Stimulated activated CD4-positive, alpha-beta T cell treated with anti-CD3 and anti-CD28 coated beads, Interleukin-15, amount 100 ng/mL, for 24 hours (primary cell): Measurements from ENCODE around the gene EVX1.

Experiments used
- DNase-seq: peaks from one replicate; pipeline ENCODE4 v3.0.0-alpha.2; 2020

Gene EVX1

DNA sequence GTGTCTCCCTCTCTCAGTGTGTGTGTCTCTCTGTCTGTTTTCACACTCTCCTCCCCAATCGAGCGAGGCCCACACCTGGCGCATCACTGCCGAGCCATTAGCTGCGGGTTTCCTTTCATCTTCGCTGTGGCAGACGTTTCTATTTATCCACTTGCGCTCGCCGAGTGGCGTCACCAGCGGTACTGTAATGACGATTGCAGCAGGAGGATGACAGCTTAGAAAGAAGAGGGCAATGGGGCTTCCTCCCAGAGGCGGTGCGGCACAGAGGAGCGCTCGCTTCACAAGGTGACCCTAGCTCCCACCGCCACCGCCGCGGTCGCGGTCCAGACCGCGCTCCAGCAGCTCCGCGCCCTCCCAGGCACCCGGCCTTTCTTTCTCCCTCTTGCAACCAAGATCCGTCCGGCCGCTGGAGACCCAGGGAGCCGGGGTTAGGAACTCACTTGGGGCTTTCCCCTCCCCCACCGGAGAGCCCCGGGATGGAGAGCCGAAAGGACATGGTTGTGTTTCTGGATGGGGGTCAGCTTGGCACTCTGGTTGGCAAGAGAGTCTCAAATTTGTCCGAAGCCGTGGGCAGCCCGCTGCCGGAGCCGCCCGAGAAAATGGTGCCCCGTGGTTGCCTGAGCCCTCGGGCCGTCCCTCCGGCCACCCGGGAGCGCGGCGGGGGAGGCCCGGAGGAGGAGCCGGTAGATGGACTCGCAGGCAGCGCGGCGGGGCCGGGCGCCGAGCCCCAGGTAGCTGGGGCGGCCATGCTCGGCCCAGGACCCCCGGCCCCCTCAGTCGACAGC lies at the start of gene EVX1:
EVX1 (plus strand) TSS at position 248 of the 785 bp plus-strand sequence; CDS start at position 477, 229 bp downstream.
- peak; percentile 59 for DNase-seq

DNA sequence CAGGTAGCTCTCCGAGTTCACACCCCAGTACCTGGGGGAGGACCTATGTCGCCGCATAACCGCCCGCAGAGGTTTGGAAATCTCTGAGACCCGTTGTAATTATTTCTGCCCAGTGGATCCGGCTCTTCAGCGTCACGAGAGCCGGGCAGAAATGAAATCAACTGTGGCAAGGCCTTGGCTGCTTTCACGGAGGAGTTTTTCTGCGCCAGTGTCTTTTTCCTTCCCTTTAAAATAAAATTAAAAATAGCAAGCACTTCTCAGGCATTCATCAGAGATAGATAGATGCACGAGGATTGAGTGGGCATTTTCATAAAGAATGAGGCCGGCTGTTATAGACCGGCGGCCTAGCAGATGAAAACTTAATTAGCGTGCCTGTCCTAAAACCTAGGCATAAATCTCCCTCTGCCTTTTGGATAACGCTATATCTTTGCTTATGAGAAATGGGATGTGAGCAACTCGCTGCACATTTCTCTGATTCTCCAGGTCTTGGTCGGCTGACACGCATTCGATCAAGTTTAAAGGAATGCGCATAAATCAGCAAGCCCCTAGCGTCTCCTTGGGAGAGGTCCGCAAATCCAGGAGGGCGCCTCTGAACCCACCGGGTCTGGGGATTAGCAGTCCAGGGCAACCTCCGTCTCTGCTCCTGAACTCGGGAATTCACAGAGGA lies 49.1 kb upstream of the EVX1 start:
- DNase-seq, result no peak

DNA sequence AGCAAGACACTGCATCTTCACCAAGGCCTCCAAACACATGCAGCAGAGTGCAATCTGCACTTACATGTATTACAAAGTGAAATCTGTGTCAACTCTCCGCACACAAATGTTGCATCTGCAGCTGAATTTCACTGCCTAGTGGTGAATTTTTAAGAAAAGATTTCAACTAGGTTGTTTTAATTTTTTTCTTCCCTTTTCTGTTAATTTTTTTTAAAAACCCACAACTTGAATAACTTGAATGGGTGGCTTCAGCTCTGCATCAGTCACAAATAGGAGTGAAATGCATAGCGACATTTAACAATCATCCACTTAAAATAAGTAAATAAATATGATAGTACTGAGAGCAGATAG lies 48.6 kb upstream of the EVX1 start:
- DNase-seq, result no peak

DNA sequence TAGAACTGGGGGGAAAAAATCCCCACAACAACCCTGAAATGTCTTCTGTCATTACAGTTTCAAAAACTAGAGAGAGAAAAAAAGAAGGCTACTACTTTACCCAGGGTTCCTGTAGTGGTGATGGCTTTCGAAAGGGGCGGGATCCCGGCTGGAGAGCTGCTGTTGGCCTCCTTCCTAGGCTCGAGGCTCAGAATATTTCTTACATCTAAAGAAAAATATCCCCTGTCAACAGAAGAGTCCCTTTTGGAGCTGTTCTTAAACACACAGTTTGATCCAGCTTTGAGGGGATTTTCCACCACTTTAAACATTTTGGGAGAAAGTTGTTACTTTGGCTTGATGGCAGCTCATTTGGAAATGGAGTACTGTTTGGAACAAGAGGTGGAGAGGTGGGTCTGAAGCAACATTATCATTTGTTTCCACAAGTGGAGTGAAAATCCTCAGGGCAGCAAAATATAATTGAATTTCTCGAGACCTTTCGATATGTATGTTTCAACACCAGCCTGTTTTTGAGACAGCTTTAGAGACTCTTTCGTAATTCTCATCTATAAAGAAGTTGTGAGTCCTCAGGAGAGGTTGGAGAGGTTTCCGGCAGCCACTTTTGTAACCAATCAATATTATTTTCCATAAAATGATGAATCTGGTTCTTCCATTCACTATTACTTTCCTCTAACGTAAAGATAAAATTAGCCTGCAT lies 47.8 kb upstream of the EVX1 start:
- no peak for DNase-seq

DNA sequence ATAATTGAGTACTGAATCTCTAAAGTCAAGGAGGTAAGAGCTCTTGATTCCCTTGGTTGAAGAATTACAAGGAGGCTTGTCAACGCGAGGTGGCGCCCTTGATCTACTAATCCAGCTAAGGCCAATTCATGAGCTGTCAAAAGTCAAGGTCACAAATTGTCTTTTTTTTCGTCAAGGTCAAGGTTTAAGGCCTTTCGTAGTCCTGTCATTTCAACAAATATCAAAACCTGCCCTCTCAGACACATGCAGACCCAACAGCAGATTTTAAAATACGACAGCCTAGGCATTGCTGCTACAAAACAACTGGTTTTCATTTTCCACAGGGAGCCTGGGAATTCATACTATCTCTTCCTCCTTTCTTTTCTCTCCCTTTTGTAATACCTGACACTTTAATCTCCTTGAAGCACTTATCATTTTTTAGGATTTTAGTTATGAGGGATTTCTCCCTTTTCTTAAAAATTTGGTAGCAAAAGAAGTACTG lies 46.3 kb upstream of the EVX1 start:
- DNase-seq, result peak; percentile 89

DNA sequence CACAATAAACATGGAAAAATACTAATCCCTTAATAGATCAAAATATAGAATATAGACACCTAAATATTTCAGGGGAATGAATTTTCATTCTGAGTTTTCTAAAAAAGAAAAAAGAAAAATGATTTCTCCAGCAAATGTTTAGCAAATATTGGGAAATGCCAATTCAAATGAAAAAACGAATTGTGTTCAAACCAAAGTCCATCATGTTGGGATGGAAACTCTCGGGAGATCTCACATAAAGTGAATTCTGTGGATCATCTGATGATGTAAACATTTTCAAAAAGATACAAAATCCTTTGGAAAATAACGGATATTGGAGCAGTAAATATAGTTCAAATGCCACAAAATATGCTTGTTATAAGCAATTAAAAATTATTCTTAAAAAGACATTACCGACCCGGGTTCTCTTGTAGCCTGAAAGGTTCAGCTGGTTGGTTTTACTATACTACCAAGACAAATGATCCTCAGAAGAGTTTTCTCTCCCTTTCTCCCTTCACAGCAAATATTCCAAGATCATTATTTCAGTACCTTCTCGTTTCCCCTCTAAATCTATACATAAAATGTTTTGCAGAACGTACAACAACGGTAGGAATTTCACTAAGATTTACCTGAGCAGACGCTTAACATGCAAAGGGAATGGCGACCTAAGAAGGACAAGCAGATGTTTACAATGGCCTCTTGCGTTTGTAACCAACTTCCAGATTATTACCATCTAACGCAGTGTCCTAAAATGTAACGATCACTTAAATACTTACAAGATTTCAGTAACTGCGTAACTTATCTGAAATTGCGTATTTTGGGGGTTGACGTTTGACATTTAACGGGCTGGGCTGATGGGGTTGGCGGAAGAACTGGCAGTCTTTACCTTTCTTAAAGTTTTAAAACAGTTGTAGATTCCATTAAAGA lies 45.2 kb upstream of the EVX1 start:
- DNase-seq, result no peak

DNA sequence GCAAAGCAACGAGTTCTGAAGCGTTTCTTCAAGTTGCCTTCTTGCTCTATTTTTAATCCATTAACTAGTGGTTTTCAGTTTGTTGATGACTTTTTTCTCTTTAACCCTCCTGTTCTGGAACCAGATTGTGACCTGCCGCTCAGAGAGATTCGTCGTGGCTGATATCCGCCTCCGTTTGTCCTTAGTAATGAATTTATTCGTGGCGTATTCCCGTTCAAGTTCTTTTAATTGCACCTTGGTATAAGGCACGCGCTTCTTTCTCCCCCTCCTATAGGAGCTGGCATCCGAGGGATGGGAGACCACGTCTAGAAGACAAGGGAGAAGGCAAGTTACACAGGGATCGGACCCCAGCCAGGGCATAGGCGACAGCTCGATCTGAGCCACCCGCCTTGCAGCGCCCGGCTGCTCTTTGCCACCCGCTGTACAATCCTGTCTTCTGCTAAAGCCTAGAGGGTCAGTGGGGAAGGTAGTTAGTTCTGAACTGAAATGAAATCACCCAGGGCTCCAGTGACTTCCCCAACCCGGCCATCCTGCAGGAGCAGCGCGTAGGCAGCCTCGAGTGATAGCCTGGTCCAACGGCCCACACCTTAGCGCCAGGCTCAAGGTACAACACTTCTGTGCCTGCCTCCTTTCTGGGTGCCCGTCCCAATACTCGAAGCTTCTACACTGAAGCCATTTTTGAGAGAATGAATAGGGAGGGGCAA lies 44.3 kb upstream of the EVX1 start:
- DNase-seq, result no peak

DNA sequence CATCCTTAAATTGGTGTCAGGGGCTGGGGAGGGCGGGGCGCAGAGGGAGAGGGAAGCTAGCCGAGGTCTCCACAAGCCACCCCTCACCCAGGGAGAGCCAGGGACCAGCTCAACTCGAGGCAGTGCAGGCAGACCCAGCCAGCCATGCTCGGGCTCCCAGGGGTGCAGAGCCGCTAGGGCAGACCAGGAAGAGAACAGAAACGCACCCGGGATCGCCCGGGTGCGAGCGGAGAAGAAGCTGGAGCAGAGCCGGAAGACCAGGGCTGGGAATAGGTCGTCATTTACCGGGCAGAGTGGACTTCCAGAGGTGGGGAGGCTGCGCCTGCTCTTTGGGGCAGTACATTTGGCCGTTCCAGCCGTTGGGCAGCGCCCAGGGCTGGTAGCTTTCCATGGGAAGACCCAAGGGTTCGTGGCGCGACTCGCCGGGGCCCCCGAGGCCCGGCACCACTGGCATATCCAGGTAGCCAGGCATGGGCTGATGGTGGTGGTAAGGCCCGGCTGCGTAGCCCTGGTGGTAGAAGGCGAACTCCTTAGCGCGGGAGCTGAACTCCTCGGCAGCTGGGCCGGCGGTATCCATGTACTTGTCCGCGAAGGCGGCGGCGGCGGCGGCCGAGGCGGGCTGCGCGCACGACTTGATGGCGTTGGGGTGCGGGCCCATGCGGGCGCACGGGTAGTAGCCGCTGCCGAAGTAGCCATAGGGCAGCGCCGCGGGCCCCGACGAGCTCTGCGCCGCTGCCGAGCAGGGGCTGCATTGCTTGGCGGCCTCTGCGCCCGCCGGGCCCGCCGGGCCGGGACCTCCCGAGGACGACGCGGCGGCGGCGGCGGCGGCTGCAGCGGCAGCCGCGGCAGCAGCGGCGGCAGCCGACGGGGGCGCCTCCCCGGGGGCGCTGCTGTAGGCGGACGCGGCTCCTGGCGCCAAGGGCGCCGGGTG lies 43.5 kb upstream of the EVX1 start:
- no peak for DNase-seq

DNA sequence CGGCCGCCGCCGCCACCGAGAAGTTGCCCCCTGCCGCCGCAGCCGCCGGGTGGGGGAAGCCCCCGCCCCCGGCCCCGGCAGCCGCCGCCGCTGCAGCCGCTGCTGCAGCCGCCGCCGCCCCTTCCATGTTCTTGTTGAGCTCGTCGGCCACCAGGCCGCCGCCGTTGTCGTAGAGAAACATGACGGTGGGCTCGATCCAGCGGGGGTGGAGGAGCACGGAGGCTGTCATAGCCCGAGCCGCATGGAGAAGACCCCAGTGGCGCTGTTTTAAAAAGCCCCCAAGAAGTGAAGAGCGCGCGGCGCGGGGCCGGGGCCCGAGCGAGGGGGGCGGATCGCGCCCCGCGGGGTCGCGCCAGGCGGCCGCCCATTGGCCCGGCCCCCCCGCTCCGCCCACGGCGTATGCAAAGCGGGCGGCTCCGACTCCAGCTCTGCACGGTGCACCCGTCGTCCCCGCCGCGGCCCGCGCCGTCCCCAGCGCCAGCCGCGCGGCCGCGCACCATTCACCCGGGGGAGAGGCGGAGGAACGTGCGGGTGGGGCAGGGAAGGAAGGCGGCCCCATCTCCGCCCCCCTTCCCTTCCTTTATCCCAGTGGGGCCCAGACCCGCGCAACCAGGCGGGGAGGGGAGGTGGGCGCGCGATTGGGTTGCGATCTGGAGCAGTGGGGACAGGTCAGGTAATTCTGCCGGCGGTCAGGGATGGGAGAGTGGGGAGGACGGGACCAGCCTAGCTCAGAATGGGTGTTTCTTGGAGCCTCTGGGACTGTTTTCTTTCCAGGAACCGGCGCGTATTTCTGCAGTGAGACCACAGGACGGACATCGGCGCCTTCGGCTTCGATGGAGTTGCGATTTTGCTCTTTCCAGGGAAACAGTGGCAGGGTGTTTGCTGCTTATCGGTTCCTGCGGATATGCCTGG lies 42.5 kb upstream of the EVX1 start, which contains the start of gene HOXA13:
HOXA13 (minus strand) TSS at position 243 of the 912 bp plus-strand sequence; CDS start at position 229, 14 bp downstream.
- DNase-seq, result peak; percentile 49

DNA sequence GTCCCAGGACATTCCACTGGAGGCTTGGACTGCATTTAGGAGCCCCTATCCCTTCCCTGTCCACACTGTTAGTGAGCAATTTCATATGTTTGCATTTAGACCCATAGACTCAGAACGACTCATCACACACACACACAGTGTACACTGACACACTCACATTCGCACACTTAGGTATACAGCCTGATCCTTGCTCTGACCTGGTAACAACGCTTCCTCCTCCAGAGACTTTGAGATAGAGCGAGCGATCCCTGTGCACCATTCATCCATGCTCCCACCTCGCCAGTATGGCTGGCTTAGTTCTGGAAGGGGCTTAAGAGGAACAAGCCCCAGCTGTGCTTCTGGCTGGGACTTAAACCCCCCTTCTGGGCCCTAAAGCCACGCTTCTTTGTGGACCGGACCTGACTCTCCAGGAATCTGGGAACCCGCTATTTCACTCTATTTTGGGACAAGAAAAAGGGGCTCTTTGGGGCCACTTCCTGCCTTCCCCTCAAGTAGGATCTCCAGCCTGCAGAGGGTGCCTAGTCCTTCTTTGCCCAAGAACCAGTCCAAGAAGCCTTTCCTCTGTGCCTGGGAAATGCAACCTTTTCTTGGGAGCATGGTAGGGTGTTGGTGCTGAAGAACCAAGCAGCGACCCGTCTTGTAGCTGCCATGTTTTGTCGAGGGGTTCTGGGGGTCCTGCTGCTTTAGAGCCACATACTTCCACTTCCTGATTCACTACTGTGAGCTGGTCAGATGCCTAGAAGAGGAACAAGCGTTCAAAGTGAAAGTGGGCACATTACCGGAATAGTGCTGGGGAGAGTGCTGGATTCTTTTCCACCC lies 41.6 kb upstream of the EVX1 start:
- DNase-seq, result no peak

DNA sequence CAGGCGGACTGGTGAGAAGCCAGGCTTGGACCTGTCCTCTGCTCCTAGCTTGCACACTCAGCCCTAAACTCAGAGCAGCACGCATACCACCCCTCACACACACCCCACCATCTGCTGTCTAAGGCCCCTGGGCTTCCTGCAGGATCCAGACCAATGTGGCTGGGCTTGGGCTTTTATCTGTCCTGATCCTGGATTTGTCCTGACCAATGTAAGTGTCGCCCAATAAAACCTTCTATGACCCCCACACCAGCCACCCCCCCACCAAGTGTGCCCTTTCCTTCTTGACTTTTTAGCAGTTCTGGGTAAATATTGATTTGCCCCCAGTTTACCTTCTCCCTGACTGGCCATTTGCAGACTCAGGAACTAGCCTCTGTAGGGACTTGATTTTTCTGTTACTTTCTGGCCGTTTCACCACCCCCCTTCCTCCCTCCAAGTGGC lies 41.0 kb upstream of the EVX1 start:
- no peak for DNase-seq

DNA sequence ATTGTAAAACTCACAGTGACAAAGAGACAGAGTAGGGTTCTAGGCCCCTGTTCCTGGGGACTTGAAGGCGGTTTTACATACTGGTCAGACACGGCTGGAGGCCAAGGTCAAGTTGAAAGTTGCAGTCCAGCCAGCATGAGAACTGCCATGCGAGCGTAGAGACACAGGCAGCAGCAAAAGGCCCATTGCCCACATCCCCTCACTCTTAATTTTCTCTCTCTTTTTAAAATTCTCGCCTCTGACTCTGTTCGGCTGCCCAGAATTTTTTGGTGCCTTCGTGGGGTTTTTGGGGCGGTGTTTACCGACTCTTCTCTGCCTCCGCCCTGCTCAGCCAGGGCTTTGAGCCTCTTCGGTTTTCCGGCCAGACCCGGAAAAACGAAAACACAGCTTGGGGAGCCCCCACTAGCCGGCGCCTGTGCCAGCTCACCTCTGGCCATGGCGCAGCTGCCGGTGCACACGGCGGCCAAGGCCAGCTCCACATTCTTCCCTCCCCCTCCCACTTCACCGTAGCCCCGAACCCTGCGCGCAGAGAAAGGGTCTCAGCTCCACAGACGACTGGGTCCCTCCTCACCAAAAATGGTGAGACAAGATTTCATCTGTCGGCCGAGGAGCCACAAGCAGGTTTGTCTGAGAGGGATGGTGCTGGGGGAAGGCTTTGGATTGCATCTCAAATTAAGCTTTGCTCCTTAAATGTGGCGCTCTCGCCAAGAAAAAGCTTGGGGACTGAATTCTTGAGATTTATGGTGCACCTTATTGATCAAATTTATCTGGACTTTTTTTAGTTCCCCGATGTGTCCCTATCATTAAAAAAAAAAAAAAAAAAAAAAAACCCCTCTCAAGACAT lies 40.4 kb upstream of the EVX1 start:
- no peak for DNase-seq

DNA sequence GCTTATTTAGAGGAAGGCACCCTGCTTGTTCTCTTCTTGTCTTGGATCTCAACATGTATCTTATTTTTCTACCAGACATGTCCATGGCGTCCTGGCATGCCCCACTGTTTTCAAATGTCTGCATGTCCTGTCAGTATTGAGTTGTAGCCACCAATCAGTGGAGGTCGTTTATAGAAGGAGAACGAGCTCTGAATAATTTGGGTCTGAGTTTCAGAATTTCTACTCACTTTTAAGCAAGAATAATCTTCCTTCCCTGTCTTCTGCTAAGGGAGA lies 39.8 kb upstream of the EVX1 start:
- no peak for DNase-seq

DNA sequence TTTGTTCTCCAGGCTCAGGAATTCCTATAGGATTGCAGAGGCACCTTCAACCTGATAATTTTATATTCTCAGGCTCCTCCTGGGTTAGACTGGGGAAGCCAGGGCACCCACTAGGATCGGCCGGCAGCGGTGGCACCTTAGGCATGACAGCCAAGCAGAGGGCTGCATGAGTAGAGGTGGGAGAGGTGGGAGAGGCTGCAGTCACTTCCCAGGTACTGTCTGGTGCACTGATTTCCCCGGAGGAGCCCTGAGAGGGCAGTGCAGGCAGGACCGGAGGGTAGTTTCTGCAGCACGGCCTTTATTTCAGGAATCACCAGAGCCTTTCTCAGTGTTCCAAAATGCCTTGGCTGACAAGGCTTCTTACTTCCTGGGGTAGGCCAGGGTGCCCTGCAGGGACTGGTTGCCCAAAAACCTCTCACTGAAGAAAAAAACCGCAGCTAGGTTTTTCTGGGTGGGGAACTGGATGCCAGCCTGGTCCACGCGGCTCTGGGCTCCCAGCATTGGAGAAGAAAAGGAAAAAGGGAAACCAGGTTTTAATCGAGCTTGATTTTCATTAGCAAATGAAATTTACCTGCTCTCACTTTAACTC lies 39.1 kb upstream of the EVX1 start:
- DNase-seq, result no peak

DNA sequence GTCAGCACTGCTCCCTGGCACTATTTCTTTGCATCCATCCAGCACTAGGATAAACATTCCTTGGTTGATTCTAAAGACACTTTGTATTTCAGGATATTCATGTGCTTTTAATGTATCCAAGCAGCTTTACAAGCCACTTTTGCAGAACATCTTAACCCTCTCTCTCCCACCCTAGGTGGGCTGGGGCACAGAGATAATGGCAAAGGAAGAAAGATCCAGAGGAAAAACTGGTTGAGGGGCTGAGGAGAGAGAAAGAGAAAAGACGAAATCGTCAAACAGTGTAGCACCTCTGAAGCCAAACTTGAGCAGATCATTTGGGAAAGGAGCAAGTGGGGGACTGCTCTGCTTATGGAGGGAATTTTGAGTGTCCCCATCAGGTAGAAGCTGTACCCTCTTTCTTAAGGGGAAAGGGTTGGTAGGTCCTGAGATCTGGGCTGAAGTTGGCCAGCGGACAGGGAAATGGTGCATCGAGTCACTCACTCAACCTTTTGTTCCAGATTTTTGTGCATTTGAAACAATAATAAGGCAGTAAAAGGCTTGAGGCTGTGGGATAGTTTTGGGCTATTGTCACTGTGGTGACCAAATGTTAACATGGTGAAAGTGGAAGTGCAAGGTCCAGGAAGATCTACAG lies 38.5 kb upstream of the EVX1 start:
- DNase-seq, result no peak

DNA sequence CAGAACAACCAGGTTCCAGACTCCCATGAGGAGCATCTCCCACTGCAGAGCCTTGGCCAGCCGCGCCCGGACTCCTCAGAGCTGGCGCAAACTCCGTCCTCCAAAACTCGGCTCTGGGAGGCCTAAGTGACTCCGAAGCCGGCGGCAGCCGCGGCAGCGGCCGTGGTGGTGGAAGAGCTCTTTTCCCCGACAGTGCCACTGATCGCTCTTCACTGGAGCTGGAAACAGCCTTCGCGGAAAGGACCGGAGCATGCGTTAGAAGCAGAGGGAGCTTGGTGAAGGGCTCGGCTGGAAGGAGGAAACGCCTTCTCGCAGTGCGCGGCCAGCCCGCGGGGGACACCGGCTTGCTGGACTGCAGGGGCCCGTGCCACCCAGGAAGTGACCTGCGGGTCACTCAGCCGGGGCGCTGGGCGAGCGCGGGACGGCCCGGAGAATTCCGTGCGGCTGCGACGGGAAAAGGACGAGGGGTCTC lies 37.7 kb upstream of the EVX1 start:
- DNase-seq, result no peak
